A673 (cell line): Measurements from ENCODE around the gene SH3TC1.

ENCODE experiments used
- EZH2 ChIP-seq: fragments of 200-600 bp; sonication (generic); IDR thresholded peaks from 2 replicates; pipeline ENCODE4 v1.6.1; 2017; ENCODE audit warnings: borderline replicate concordance, low read depth, mild to moderate bottlenecking, mixed read lengths, antibody characterized with exemption, low read length; ENCODE audit not compliant: poor library complexity, severe bottlenecking
- TF ChIP-seq, protein P1 (sequence below): fragments of 300-800, 200-600 bp; sonication (generic); conservative IDR thresholded peaks from 2 replicates; pipeline ENCODE4 v1.5.1; 2017; ENCODE audit warnings: low read depth, mild to moderate bottlenecking, antibody characterized with exemption, low read length, moderate library complexity, mixed read lengths

DNA sequence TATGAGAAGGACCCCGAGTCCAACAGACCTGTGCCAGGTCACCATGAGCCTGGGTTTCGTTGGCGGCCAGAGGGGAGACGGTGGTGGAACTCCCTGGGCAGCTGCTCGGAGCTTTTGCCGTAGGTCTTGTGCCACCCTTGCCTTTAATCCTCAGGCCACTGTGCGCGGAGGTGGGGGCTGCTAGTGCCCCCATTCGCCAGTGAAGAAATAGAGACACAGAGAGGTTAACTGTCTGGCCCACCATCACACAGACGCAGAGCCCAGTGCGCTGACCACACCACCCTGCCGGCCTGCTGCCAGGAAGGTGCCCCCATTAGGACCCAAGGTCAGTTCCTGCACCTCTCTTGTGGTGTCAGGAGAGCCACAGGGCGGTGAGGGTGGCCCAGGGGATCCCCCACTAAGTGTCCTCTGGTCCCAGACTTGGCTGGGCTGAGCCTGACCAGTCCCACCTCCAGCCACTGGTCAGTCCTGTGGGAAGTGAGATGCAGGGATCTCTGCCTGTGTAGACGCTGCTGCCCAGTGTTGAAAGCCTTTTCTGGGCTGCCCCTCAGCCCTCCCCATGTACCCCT, 42.2 kb downstream of the SH3TC1 start:
- TF ChIP-seq, protein P1, sequence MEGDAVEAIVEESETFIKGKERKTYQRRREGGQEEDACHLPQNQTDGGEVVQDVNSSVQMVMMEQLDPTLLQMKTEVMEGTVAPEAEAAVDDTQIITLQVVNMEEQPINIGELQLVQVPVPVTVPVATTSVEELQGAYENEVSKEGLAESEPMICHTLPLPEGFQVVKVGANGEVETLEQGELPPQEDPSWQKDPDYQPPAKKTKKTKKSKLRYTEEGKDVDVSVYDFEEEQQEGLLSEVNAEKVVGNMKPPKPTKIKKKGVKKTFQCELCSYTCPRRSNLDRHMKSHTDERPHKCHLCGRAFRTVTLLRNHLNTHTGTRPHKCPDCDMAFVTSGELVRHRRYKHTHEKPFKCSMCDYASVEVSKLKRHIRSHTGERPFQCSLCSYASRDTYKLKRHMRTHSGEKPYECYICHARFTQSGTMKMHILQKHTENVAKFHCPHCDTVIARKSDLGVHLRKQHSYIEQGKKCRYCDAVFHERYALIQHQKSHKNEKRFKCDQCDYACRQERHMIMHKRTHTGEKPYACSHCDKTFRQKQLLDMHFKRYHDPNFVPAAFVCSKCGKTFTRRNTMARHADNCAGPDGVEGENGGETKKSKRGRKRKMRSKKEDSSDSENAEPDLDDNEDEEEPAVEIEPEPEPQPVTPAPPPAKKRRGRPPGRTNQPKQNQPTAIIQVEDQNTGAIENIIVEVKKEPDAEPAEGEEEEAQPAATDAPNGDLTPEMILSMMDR: no peak
- no peak for TF ChIP-seq EZH2
